Liver (tissue), 9 donors: ENCODE data around the gene ATXN1. TPM values are rescaled to one million over a fixed set of nuclear protein-coding genes. Genes with fewer than 3 reads are reported as not detected.

Experiments
- DNase-seq: peaks from one replicate; pipeline ENCODE4 v3.0.0-alpha.2; 2017; ENCODE audit warnings: low spot score
- H3K27ac ChIP-seq, 2 donors: one replicate each; pipeline ENCODE4 v1.7.0; 2013; ENCODE audit warnings: inconsistent platforms in 2 of 2, low read length in 2 of 2, control low read depth in 1 of 2, low read depth in 1 of 2, mild to moderate bottlenecking in 1 of 2
- H3K27me3 ChIP-seq, 4 donors: one replicate each; pipeline versions ENCODE4 v1.6.1 to v1.7.0; 2013; ENCODE audit warnings: low read length in 3 of 4, inconsistent platforms in 1 of 4, mild to moderate bottlenecking in 1 of 4, moderate library complexity in 1 of 4; ENCODE audit not compliant: control insufficient read depth in 4 of 4, insufficient read depth in 4 of 4
- H3K36me3 ChIP-seq, 4 donors: one replicate each; pipeline versions ENCODE4 v1.6.1 to v1.7.0; 2013; ENCODE audit warnings: low read length in 3 of 4, mild to moderate bottlenecking in 3 of 4, low read depth in 1 of 4, moderate library complexity in 1 of 4; ENCODE audit not compliant: control insufficient read depth in 4 of 4, insufficient read depth in 3 of 4
- H3K4me1 ChIP-seq, 4 donors: one replicate each; pipeline versions ENCODE4 v1.6.1 to v1.7.0; 2013; ENCODE audit warnings: low read length in 3 of 4, mild to moderate bottlenecking in 3 of 4, moderate library complexity in 1 of 4; ENCODE audit not compliant: control insufficient read depth in 4 of 4, insufficient read depth in 4 of 4
- H3K4me3 ChIP-seq, 3 donors: one replicate each; pipeline versions ENCODE4 v1.6.1 to v1.7.0; 2013; ENCODE audit warnings: low read length in 3 of 3, control low read depth in 1 of 3, low read depth in 1 of 3, mild to moderate bottlenecking in 1 of 3
- H3K9ac ChIP-seq, 2 donors: one replicate each; pipeline ENCODE4 v1.7.0; 2013; ENCODE audit warnings: low read length in 2 of 2, mild to moderate bottlenecking in 2 of 2, moderate library complexity in 2 of 2, control low read depth in 1 of 2, low read depth in 1 of 2
- H3K9me3 ChIP-seq, 4 donors: one replicate each; pipeline versions ENCODE4 v1.6.1 to v1.7.0; 2013; ENCODE audit warnings: low read length in 3 of 4; ENCODE audit not compliant: control insufficient read depth in 4 of 4
- ATF3 ChIP-seq: IDR thresholded peaks from 2 replicates; pipeline ENCODE4 v1.6.1; 2016; ENCODE audit warnings: antibody characterized with exemption
- CTCF ChIP-seq: fragments of 150-350 bp; IDR thresholded peaks from 2 replicates; pipeline ENCODE4 v1.5.1; 2017; ENCODE audit warnings: improper control_type of control experiment, low read depth, low read length; ENCODE audit not compliant: missing input control
- EGR1 ChIP-seq, 2 donors: IDR thresholded peaks; 2 replicates each; pipeline ENCODE4 v1.6.1; 2016 to 2018; ENCODE audit warnings: antibody characterized with exemption in 2 of 2, low read depth in 2 of 2
- FOXA1 ChIP-seq: IDR thresholded peaks from 2 replicates; pipeline ENCODE4 v1.6.1; 2016; ENCODE audit warnings: antibody characterized with exemption
- FOXA2 ChIP-seq: IDR thresholded peaks from 2 replicates; pipeline ENCODE4 v1.6.1; 2016; ENCODE audit warnings: antibody characterized with exemption
- GABPA ChIP-seq, 2 donors: IDR thresholded peaks in 1 of 2; conservative IDR thresholded peaks in 1 of 2; 2 replicates each; pipeline ENCODE4 v1.6.1; 2016; ENCODE audit warnings: antibody characterized with exemption in 2 of 2, mild to moderate bottlenecking in 1 of 2, moderate library complexity in 1 of 2
- HNF4A ChIP-seq, 2 donors: conservative IDR thresholded peaks; 2 replicates each; pipeline ENCODE4 v1.6.1; 2016; ENCODE audit warnings: antibody characterized with exemption in 2 of 2, mild to moderate bottlenecking in 2 of 2
- HNF4G ChIP-seq: IDR thresholded peaks from 2 replicates; pipeline ENCODE4 v1.6.1; 2016; ENCODE audit warnings: antibody characterized with exemption
- JUND ChIP-seq, 2 donors: IDR thresholded peaks; 2 replicates each; pipeline ENCODE4 v1.6.1; 2016; ENCODE audit warnings: antibody characterized with exemption in 2 of 2
- MAX ChIP-seq: IDR thresholded peaks from 2 replicates; pipeline ENCODE4 v1.6.1; 2016; ENCODE audit warnings: antibody characterized with exemption
- NR2F2 ChIP-seq: IDR thresholded peaks from 2 replicates; pipeline ENCODE4 v1.6.1; 2016; ENCODE audit warnings: antibody characterized with exemption
- RAD21 ChIP-seq, 2 donors: IDR thresholded peaks; 2 replicates each; pipeline ENCODE4 v1.6.1; 2016; ENCODE audit warnings: antibody characterized with exemption in 2 of 2, mild to moderate bottlenecking in 2 of 2
- REST ChIP-seq: IDR thresholded peaks from 2 replicates; pipeline ENCODE4 v1.6.1; 2016; ENCODE audit warnings: antibody characterized with exemption, mild to moderate bottlenecking
- RXRA ChIP-seq, 2 donors: IDR thresholded peaks; 2 replicates each; pipeline ENCODE4 v1.6.1; 2017 to 2018; ENCODE audit warnings: antibody characterized with exemption in 2 of 2, mild to moderate bottlenecking in 1 of 2
- SP1 ChIP-seq: IDR thresholded peaks from 2 replicates; pipeline ENCODE4 v1.6.1; 2018; ENCODE audit warnings: antibody characterized with exemption, mild to moderate bottlenecking
- TAF1 ChIP-seq: conservative IDR thresholded peaks from 2 replicates; pipeline ENCODE4 v1.6.1; 2016; ENCODE audit warnings: antibody characterized with exemption, mild to moderate bottlenecking
- YY1 ChIP-seq: IDR thresholded peaks from 2 replicates; pipeline ENCODE4 v1.6.1; 2016; ENCODE audit warnings: antibody characterized with exemption, mild to moderate bottlenecking
- ZBTB33 ChIP-seq: IDR thresholded peaks from 2 replicates; pipeline ENCODE4 v1.6.1; 2016; ENCODE audit warnings: antibody characterized with exemption
- WGBS: extraction: QIAGEN DNeasy Blood & Tissue Kit; methylation state at CpG from one replicate; pipeline ENCODE4 v1.1.7; 2013; 5-methylcytosine and 5-hydroxymethylcytosine counted together
- polyA plus RNA-seq, 2 donors: library from polyadenylated mRNA; stranded (reverse) in 1 of 2; unstranded in 1 of 2; fragments of 200-250 nt in 1 of 2; fragments of >200 nt in 1 of 2; fragmentation: Nextera tagmentation in 1 of 2; extraction: Ambion mirVana in 1 of 2; gene quantifications; one replicate each; pipeline versions ENCODE4 v1.2.1 to v1.2.3, GENCODE V29; 2013 to 2015
- total RNA-seq, 2 donors: library from RNA; depleted of rRNA; stranded (reverse); fragments of >200 nt; gene quantifications; one replicate each; pipeline ENCODE4 v1.2.3, GENCODE V29; 2014
- donor health status: healthy.
- donor health status: healthy.
- donor health status: healthy.
- donor health status: healthy.
- donor health status: healthy.

The ATXN1 gene
- total and polyA plus RNA-seq, 4 donors: 4.3 to 29.7 (median 8.2) TPM

GRCh38 chr6:16324606-16325225 is 436.5 kb downstream of the ATXN1 start:
- WGBS: 96% methylated on average over 7 of the region's 7 CpGs

More at GRCh38 chr6:16324606-16325225, 436.5 kb downstream of the ATXN1 start:
- H3K4me3 ChIP-seq: no peak overlapping the region
- H3K9me3 ChIP-seq: no peaks in the 10 kb centered on the region
- no peaks in the 10 kb centered on the region for H3K4me1 ChIP-seq
- TF ChIP-seq TAF1: no peak
- no peak for TF ChIP-seq YY1
- no peak for TF ChIP-seq REST
- no peak for TF ChIP-seq JUND (IDR thresholded peaks at IDR 0.05)
- TF ChIP-seq ATF3: no peak
- TF ChIP-seq RAD21 (IDR thresholded peaks at IDR 0.05): no peak
- no peak for TF ChIP-seq HNF4A (conservative IDR thresholded peaks at IDR 0.05)
- TF ChIP-seq NR2F2: no peak
- TF ChIP-seq FOXA2: no peak
- TF ChIP-seq RXRA (IDR thresholded peaks at IDR 0.05): no peak
- no peak for TF ChIP-seq EGR1 (IDR thresholded peaks at IDR 0.05; ENCODE audit: low read depth in 2 of 2)
- no peak for TF ChIP-seq SP1
- TF ChIP-seq FOXA1: no peak
- TF ChIP-seq ZBTB33: no peak
- TF ChIP-seq CTCF: no peak
- no peak for TF ChIP-seq GABPA (IDR thresholded peaks at IDR 0.05 in 1 of 2, conservative IDR thresholded peaks at IDR 0.05 in 1 of 2)
- TF ChIP-seq MAX: no peak
- no peak for TF ChIP-seq HNF4G
- H3K27ac ChIP-seq: no peak overlapping the region
- no peak for DNase-seq
- peaks cover 3 to 20% (median 14%) of the 10 kb centered on the region in 4 donors for H3K36me3 ChIP-seq
- no peaks in the 10 kb centered on the region for H3K27me3 ChIP-seq
- H3K9ac ChIP-seq: no peak overlapping the region
